GM12801 (cell line): ENCODE results near the gene CYP4V2.

Experiments used
- CTCF ChIP-seq: IDR thresholded peaks from one replicate; pipeline ENCODE4 v1.5.1; 2011; ENCODE audit warnings: control low read depth; ENCODE audit not compliant: insufficient read length; ENCODE audit errors: extremely low read depth

Gene CYP4V2

GRCh38 chr4:186191200-186192065, at the start of gene CYP4V2:
Gene CYP4V2 (plus strand): TSS chr4:186191567. CDS start chr4:186191824, 257 bp downstream.
- no peak for TF ChIP-seq CTCF

- TF ChIP-seq CTCF: no peak
Observed at GRCh38 chr4:186144198-186144945, 47.0 kb upstream of the CYP4V2 start.

- no peak for TF ChIP-seq CTCF
Observed at GRCh38 chr4:186144946-186145569, 46.3 kb upstream of the CYP4V2 start.

DNA sequence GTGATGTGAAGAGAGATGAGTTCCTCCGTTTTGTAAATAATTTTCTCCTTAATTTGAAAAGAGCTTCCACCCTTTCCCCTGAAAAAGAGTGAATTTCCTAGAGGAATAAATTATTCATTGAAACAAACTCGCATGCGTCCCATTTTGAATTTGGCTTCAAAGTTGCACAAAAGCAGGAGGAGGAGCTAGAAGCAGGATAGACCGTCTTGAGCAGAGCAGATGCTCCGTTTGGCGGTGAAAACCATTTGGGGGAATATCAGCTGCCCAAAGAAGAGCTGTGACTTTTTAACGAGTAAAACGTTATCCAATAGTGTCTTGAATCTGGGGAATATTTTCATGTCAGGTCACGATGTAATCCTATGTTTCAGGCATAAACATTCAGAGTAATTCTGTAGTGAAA, 44.9 kb upstream of the CYP4V2 start:
- TF ChIP-seq CTCF: no peak

DNA sequence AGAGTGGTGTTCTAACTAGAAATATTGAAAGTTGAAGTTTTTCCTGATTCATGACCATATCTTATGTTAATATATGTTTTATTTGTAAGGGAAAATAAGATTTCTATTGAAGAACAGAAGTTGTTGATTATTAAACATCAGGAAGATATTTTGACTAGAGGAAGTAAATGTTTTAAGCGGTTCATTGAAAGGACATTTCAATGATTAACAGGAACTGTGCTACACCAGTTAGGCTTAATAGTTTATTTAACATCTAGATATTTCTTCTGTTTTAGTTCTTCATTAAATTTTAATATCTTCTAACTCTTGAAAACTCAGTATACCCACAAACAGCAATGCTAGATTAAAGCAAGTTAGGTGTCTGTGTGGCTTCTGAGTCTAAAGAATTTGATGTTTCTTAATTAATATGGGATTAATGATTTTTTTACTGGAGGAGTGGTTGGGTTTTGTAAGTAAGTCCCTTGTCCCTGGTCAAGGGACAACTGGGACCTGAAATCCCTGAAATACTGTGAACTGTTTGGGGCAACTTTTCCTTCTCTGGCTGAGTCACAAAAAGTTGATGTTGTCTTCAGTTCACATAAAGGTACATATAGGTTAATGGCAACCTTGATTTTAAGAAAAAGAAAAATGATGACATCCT, 42.9 kb upstream of the CYP4V2 start:
- TF ChIP-seq CTCF: no peak

GRCh38 chr4:186149872-186150271, 41.5 kb upstream of the CYP4V2 start:
- no peak for TF ChIP-seq CTCF

DNA sequence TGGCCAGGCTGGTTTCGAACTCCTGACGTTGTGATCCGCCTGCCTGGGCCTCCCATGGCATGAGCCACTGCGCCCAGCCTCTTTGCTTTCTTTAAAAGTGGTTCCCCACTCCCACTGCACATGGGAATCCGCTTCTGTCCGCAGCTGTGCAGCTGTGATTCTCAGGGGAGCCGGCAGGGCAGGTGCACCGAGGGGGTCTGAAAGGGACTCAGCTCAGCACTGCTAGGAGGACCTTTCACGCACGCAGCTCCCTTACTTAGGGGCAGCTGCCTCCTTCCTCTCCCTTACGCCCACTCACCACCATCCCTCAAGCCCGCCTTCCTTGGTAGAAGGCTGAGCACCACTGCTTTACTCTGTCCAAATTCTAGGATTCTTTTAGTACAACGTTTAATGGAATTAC, 40.4 kb upstream of the CYP4V2 start:
- no peak for TF ChIP-seq CTCF
